Measurements from ENCODE around the gene DEFB113. TPM values are rescaled to one million over a fixed set of nuclear protein-coding genes. Genes with fewer than 3 reads are reported as not detected.

Gene DEFB113
- total and polyA plus RNA-seq, 2 experiments from 2014 or later, result not detected

GRCh38 chr6:49919261-49919660, 50.2 kb downstream of the DEFB113 start:
- Mint-ChIP-seq H3K4me1 (peaks cover 51% of the 10 kb centered on the region), H3K4me3 (no peak overlapping the region), H3K27me3 (ENCODE audit: insufficient read depth, low read depth, poor library complexity) (no peaks in the 10 kb centered on the region), H3K27ac (no peak overlapping the region), H3K9me3 (no peaks in the 10 kb centered on the region), H3K36me3 (ENCODE audit: low read depth) (no peaks in the 10 kb centered on the region)
- no peak overlapping the region for H3K27ac ChIP-seq (ENCODE audit: low read depth)
- 0 out of 2 replicates have a peak, but pooled peaks cover 4% of the 10 kb centered on the region for H3F3A ChIP-seq (replicated peaks; ENCODE audit: low read depth)
- H3K79me2 ChIP-seq (replicated peaks; ENCODE audit: insufficient read depth), result no peaks in the 10 kb centered on the region
- no peaks in the 10 kb centered on the region for H3K9me2 ChIP-seq (ENCODE audit: insufficient read depth)
- H3K36me3 ChIP-seq (ENCODE audit: insufficient read depth), result no peaks in the 10 kb centered on the region
- no peak overlapping the region for H3K4me3 ChIP-seq
- ATAC-seq (no peak), DNase-seq (ENCODE audit: low spot score) (no peak)
- no peak for TF ChIP-seq ZNF331 (CRISPR knock-in tag; IDR thresholded peaks at IDR 0.05; ENCODE audit: low read depth)
- TF ChIP-seq CTCF (conservative IDR thresholded peaks at IDR 0.05; ENCODE audit: low read depth in 2 of 2), result no peak
- TF ChIP-seq EZH2 (IDR thresholded peaks at IDR 0.05; ENCODE audit: low read depth, unreplicated experiment), result no peak
- no peak for TF ChIP-seq JUNB (IDR thresholded peaks at IDR 0.05; ENCODE audit: unreplicated experiment)
- TF ChIP-seq EZH2phosphoT487 (IDR thresholded peaks at IDR 0.05; ENCODE audit: unreplicated experiment), result no peak
- no peak for TF ChIP-seq NANOG (IDR thresholded peaks at IDR 0.05; ENCODE audit: borderline replicate concordance)
- TF ChIP-seq ZNF462 (CRISPR knock-in tag; IDR thresholded peaks at IDR 0.05), result no peak
- TF ChIP-seq ZNF114 (CRISPR knock-in tag; IDR thresholded peaks at IDR 0.05), result no peak
- no peak for TF ChIP-seq CREB1 (CRISPR knock-in tag; IDR thresholded peaks at IDR 0.05; ENCODE audit: low read depth)
- no peak for TF ChIP-seq REST (IDR thresholded peaks at IDR 0.05; ENCODE audit: unreplicated experiment)
- TF ChIP-seq STAT1 (IDR thresholded peaks at IDR 0.05; ENCODE audit: unreplicated experiment), result no peak
- TF ChIP-seq ETS1 (IDR thresholded peaks at IDR 0.05), result no peak
- TF ChIP-seq POLR2AphosphoS5 (IDR thresholded peaks at IDR 0.05; ENCODE audit: low read depth), result no peak
- H4K20me1 ChIP-seq (replicated peaks; ENCODE audit: insufficient read depth), result no peaks in the 10 kb centered on the region
- H3K4me1 ChIP-seq (ENCODE audit: insufficient read depth), result peaks cover 45% of the 10 kb centered on the region
- 0 out of 2 replicates have a peak overlapping the region, but pooled peaks have one; percentile 35 for H3K4me2 ChIP-seq
- H2AFZ ChIP-seq, result no peak overlapping the region
- no peaks in the 10 kb centered on the region for H3K27me3 ChIP-seq (ENCODE audit: insufficient read depth)

Measured in GM23338 (cell line).